Fibroblast of skin of right biceps (primary cell): Measurements from ENCODE around the gene WDR47.
"Not testable (repeated sequence)": the region's sequence is repeated elsewhere in the genome, so short reads cannot be mapped to it uniquely, and the experiment has no call there.

Experiments
- DNase-seq: peaks from one replicate; pipeline ENCODE4 v3.0.0-alpha.2; 2013

Gene WDR47

GRCh38 chr1:109050228-109050995 lies 8.5 kb upstream of the WDR47 start:
- no peak for DNase-seq

GRCh38 chr1:109048335-109048734 lies 6.4 kb upstream of the WDR47 start:
- DNase-seq, result no peak

GRCh38 chr1:109047339-109047738 lies 5.4 kb upstream of the WDR47 start:
- no peak for DNase-seq

- no peak for DNase-seq
These were observed 4.8 kb upstream of the WDR47 start for GRCh38 chr1:109046671-109047070.

GRCh38 chr1:109045595-109045994 lies 3.7 kb upstream of the WDR47 start:
- DNase-seq, result no peak

- DNase-seq, result peak; percentile 27
These were observed 797 bp downstream of the WDR47 start for GRCh38 chr1:109040989-109041620.

GRCh38 chr1:109040627-109040988 lies 1.3 kb downstream of the WDR47 start:
- DNase-seq, result peak; percentile 0

- no peak for DNase-seq
These were observed 7.5 kb downstream of the WDR47 start for GRCh38 chr1:109034382-109034781.

- not testable (repeated sequence) for DNase-seq
These were observed 12.4 kb downstream of the WDR47 start for GRCh38 chr1:109029493-109029892.

GRCh38 chr1:109027841-109028240 lies 14.1 kb downstream of the WDR47 start:
- DNase-seq, result no peak

- peak; percentile 34 for DNase-seq
These were observed 16.2 kb downstream of the WDR47 start for GRCh38 chr1:109025694-109026093.

- peak; percentile 3 for DNase-seq
These were observed 17.3 kb downstream of the WDR47 start for GRCh38 chr1:109024646-109025045.

GRCh38 chr1:109020693-109021257 lies 21.1 kb downstream of the WDR47 start:
- no peak for DNase-seq

- DNase-seq, result not testable (repeated sequence)
These were observed 24.2 kb downstream of the WDR47 start for GRCh38 chr1:109017719-109018118.

- no peak for DNase-seq
These were observed 24.8 kb downstream of the WDR47 start for GRCh38 chr1:109017134-109017533.

- no peak for DNase-seq
These were observed 30.6 kb downstream of the WDR47 start for GRCh38 chr1:109011335-109011734.

- DNase-seq, result not testable (repeated sequence)
These were observed 45.3 kb downstream of the WDR47 start for GRCh38 chr1:108996622-108997021.

GRCh38 chr1:108983114-108983513 lies 58.8 kb downstream of the WDR47 start:
- DNase-seq, result no peak

- DNase-seq, result no peak
These were observed 65.2 kb downstream of the WDR47 start for GRCh38 chr1:108976658-108977057.

GRCh38 chr1:108972951-108973350 lies 69.0 kb downstream of the WDR47 start:
- DNase-seq, result no peak

- DNase-seq, result no peak
These were observed 72.6 kb downstream of the WDR47 start for GRCh38 chr1:108969346-108969745.

- DNase-seq, result peak; percentile 91
These were observed 78.7 kb downstream of the WDR47 start, which contains the start of gene CLCC1 for GRCh38 chr1:108963052-108963686. CLCC1 (minus strand) TSS chr1:108963484; CDS start chr1:108950437, 13,047 bp downstream.

GRCh38 chr1:108962681-108963051 lies 79.2 kb downstream of the WDR47 start:
- DNase-seq, result peak; percentile 5
